Adipocyte (in vitro differentiated cells): ENCODE measurements around the gene TWIST1.

Source experiments
- DNase-seq: peaks from one replicate; pipeline ENCODE4 v3.0.0-alpha.2; 2015; ENCODE audit warnings: low read depth
- H3K27me3 ChIP-seq: replicated peaks from 2 replicates; pipeline ENCODE4 v1.7.0; 2013; ENCODE audit warnings: mild to moderate bottlenecking, low read length, moderate library complexity; ENCODE audit not compliant: control insufficient read depth, insufficient read depth
- H3K36me3 ChIP-seq: 2 replicates; pipeline ENCODE4 v1.7.0; 2013; ENCODE audit warnings: low read length, mild to moderate bottlenecking, moderate library complexity; ENCODE audit not compliant: control insufficient read depth, insufficient read depth, severe bottlenecking
- H3K4me1 ChIP-seq: 2 replicates; pipeline ENCODE4 v1.7.0; 2013; ENCODE audit warnings: mild to moderate bottlenecking, low read length, moderate library complexity; ENCODE audit not compliant: control insufficient read depth, insufficient read depth
- H3K4me3 ChIP-seq: 2 replicates; pipeline ENCODE4 v1.7.0; 2013; ENCODE audit warnings: mild to moderate bottlenecking, low read length, moderate library complexity
- H3K9ac ChIP-seq: 2 replicates; pipeline ENCODE4 v1.7.0; 2013; ENCODE audit warnings: mild to moderate bottlenecking, low read length, moderate library complexity
- H3K9me3 ChIP-seq: 2 replicates; pipeline ENCODE4 v1.7.0; 2013; ENCODE audit warnings: mild to moderate bottlenecking, low read length, moderate library complexity; ENCODE audit not compliant: control insufficient read depth

TWIST1 gene

DNA sequence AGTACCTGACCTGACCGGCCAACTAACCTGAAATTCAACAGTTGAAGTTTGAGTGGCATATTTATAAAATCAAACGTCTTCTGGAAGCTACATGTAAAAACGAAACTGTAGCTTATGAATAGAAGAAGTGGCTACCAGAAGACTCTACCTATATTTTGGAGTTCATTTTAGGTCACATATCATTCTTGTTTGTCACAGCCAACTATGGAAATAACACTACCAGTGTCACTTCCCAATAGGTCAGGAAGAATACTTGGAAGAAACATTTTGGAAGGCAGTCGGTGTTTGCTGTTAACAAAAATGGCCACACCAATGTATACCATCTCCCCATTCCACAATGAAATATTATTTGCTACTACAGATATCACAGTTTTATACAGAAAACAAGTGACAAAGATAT, 12.6 kb downstream of the TWIST1 start:
- Histone ChIP-seq H3K9ac (no peak overlapping the region), H3K27me3 (no peaks in the 10 kb centered on the region)

GRCh38 chr7:19102884-19103283, 14.6 kb downstream of the TWIST1 start:
- Histone ChIP-seq H3K27me3 (no peaks in the 10 kb centered on the region), H3K9me3 (no peaks in the 10 kb centered on the region), H3K9ac (peak overlapping the region; percentile 16), H3K4me3 (no peak overlapping the region), H3K4me1 (peaks cover 48% of the 10 kb centered on the region), H3K36me3 (no peaks in the 10 kb centered on the region)
- DNase-seq, result no peak

More for the DNA sequence above, 12.6 kb downstream of the TWIST1 start:
- no peak for DNase-seq
- peak overlapping the region; percentile 26 for H3K4me3 ChIP-seq
- H3K9me3 ChIP-seq, result no peaks in the 10 kb centered on the region
- peaks cover 57% of the 10 kb centered on the region for H3K4me1 ChIP-seq
- no peaks in the 10 kb centered on the region for H3K36me3 ChIP-seq

DNA sequence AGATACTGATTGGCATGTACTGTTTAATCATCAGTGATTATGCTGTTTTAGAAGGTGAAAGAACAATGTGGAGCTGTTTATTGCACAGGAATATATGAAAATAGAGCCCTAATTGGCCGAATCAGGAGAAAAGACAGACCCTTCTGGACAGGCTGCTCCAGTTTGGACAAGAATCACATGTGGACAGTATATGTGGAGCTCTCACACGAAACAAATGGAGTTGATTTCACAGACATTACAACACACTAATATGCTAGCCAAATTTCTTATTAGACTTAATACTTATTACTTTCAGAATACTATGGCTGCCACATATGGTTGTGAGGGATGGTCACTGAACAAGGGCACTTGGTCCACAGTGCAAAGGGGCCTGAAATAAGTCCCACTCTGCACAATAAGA, 15.5 kb downstream of the TWIST1 start:
- H3K9ac ChIP-seq, result peak overlapping the region; percentile 22
- peak overlapping the region; percentile 56 for H3K4me3 ChIP-seq
- no peaks in the 10 kb centered on the region for H3K36me3 ChIP-seq
- peak; percentile 41 for DNase-seq
- no peaks in the 10 kb centered on the region for H3K27me3 ChIP-seq
- peaks cover 44% of the 10 kb centered on the region for H3K4me1 ChIP-seq
- H3K9me3 ChIP-seq, result no peaks in the 10 kb centered on the region

DNA sequence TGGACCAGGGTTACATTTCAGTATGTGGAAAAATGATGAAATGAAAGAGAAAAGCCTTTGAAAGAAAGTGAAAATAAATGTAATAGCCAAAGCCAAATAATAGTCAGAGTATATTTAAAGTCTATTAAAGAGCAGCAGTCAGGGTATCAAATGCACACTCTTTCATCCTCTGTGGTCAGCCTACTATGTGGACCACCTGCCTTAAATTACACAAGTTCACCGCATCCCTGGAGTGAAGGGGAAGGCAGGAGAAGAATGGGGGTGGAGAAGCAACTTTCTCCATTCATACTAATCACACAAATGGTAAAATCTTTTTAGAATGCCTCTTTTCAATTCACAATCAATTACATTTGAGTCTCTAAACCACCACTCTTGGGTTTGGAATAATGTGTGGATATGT, 16.0 kb downstream of the TWIST1 start:
- H3K4me3 ChIP-seq, result peak overlapping the region; percentile 56
- no peaks in the 10 kb centered on the region for H3K9me3 ChIP-seq
- no peaks in the 10 kb centered on the region for H3K36me3 ChIP-seq
- H3K27me3 ChIP-seq, result no peaks in the 10 kb centered on the region
- DNase-seq, result no peak
- peaks cover 39% of the 10 kb centered on the region for H3K4me1 ChIP-seq
- peak overlapping the region; percentile 22 for H3K9ac ChIP-seq

DNA sequence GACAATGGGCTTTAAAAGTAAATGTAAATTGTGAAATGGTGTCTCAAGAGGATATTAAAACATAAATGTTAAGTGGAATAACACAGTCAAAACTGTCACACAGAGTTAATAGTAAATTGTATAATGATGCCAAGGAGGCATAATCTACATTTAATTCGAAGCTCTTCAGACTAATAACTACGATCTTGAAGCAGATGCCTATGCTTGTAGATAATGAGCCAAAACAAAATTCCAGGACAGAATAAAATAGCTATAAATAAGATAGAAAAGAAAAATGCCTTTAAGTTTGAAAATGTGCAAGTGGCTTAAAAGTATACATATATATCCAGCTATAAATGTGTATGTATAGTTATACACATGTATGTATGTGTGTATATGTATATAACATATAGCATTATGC, 17.5 kb downstream of the TWIST1 start:
- no peak for DNase-seq
- H3K4me3 ChIP-seq, result no peak overlapping the region
- H3K9me3 ChIP-seq, result no peaks in the 10 kb centered on the region
- no peak overlapping the region for H3K9ac ChIP-seq
- H3K27me3 ChIP-seq, result no peaks in the 10 kb centered on the region
- H3K36me3 ChIP-seq, result no peaks in the 10 kb centered on the region
- peaks cover 31% of the 10 kb centered on the region for H3K4me1 ChIP-seq

DNA sequence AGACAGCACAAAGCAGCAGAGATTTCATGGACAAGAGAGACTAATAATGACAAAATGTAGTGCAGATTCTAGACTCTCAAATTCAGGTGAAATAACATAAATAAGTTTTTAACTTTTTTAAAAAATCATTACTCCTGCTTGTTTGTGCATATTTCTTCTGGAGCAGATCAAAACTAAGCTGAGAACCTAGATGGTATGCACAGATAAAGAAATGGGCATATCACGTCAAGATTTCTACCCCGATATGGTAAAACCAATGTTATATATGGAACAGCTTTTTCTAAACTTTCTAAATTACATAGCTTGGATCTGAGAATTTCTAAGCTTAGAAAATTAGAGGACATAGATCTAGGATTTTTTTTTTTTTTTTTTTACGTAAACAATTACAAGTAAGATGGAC, 18.2 kb downstream of the TWIST1 start:
- peaks cover 26% of the 10 kb centered on the region for H3K4me1 ChIP-seq
- H3K4me3 ChIP-seq, result no peak overlapping the region
- no peak overlapping the region for H3K9ac ChIP-seq
- no peaks in the 10 kb centered on the region for H3K27me3 ChIP-seq
- DNase-seq, result no peak
- H3K36me3 ChIP-seq, result no peaks in the 10 kb centered on the region
- H3K9me3 ChIP-seq, result no peaks in the 10 kb centered on the region

DNA sequence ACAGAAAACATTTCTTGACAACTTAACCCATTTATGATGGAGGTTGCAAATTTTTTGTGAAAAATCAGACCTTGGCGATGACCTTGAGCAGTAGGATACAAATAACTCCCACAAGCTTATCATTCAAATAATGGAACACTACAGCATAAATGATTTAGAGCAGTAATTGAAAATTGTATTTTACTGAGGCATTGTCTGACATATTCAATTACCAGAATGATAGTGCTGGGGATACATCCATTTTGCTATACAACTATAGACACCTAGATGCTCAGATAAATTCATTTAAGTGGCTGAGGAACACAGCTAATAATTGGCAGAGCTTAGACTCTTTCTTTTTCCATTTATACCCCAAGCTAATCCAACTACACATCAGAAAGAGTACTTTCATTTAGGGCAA, 18.9 kb downstream of the TWIST1 start:
- Histone ChIP-seq H3K9ac (no peak overlapping the region), H3K4me1 (peaks cover 22% of the 10 kb centered on the region), H3K27me3 (no peaks in the 10 kb centered on the region), H3K4me3 (no peak overlapping the region), H3K36me3 (no peaks in the 10 kb centered on the region), H3K9me3 (no peaks in the 10 kb centered on the region)
- no peak for DNase-seq

DNA sequence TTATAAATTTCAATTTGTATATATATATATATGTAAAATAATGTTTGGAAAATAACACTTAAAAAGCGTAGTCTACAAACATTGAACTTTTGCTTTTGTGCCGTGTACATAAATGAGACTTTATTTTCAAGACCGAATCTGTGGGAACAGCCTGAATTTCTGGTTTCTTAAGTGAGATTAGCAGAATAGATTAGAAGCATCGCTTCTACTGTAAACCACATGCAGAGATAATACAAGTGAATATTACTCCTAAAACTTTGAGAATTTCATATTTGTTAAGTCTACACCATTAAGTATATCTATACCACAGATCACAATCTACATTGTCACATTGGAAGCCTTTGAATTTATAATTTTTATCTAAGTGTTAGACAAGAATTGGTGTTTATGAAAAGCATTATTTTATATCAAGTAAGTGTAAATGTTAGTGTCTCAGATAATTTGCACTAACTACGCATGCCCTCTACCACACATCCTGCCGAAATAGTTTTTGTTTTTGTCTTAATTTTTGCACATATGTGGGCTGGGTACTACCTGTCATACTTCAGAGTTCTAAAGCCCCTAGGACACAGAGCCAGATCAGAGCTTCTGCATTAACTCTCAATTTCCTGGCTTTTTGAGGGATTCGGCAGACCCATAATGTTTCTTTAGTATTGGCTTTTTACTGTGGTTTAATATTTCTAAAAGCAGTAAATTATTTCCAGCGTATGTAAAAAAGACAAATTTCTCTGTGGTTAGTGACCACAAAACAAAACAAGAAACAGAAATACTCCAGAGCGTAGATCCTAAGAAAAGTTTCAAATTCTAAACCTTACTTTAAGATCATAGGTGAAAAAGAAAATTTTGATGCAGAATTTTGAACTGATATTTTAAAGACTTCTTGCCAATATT, 20.0 kb downstream of the TWIST1 start:
- H3K9me3 ChIP-seq, result no peaks in the 10 kb centered on the region
- peak overlapping the region; percentile 17 for H3K9ac ChIP-seq
- DNase-seq, result no peak
- no peaks in the 10 kb centered on the region for H3K27me3 ChIP-seq
- peak overlapping the region; percentile 26 for H3K4me3 ChIP-seq
- H3K4me1 ChIP-seq, result peaks cover 13% of the 10 kb centered on the region
- H3K36me3 ChIP-seq, result no peaks in the 10 kb centered on the region

- H3K4me3 ChIP-seq, result no peak overlapping the region
- no peak overlapping the region for H3K9ac ChIP-seq
- no peak for DNase-seq
- no peaks in the 10 kb centered on the region for H3K9me3 ChIP-seq
- no peaks in the 10 kb centered on the region for H3K27me3 ChIP-seq
- no peaks in the 10 kb centered on the region for H3K36me3 ChIP-seq
- H3K4me1 ChIP-seq, result peaks cover 2% of the 10 kb centered on the region
Observed at GRCh38 chr7:19095353-19095860, 22.0 kb downstream of the TWIST1 start.

GRCh38 chr7:19094598-19095352, 22.7 kb downstream of the TWIST1 start:
- DNase-seq, result peak; percentile 26
- H3K36me3 ChIP-seq, result no peaks in the 10 kb centered on the region
- no peak overlapping the region for H3K4me3 ChIP-seq
- no peaks in the 10 kb centered on the region for H3K27me3 ChIP-seq
- peaks cover 2% of the 10 kb centered on the region for H3K4me1 ChIP-seq
- H3K9me3 ChIP-seq, result no peaks in the 10 kb centered on the region
- no peak overlapping the region for H3K9ac ChIP-seq

- H3K4me1 ChIP-seq, result no peaks in the 10 kb centered on the region
- no peak overlapping the region for H3K9ac ChIP-seq
- H3K27me3 ChIP-seq, result no peaks in the 10 kb centered on the region
- no peak for DNase-seq
- no peaks in the 10 kb centered on the region for H3K9me3 ChIP-seq
- no peak overlapping the region for H3K4me3 ChIP-seq
- no peaks in the 10 kb centered on the region for H3K36me3 ChIP-seq
Observed at GRCh38 chr7:19094138-19094537, 23.3 kb downstream of the TWIST1 start.
